ENCODE measurements around the gene NDUFAF5. TPM values are rescaled to one million over a fixed set of nuclear protein-coding genes. Genes with fewer than 3 reads are reported as not detected.

The NDUFAF5 gene
- total RNA-seq, 1 experiment from 2014 or later, result 22.3 TPM

DNA sequence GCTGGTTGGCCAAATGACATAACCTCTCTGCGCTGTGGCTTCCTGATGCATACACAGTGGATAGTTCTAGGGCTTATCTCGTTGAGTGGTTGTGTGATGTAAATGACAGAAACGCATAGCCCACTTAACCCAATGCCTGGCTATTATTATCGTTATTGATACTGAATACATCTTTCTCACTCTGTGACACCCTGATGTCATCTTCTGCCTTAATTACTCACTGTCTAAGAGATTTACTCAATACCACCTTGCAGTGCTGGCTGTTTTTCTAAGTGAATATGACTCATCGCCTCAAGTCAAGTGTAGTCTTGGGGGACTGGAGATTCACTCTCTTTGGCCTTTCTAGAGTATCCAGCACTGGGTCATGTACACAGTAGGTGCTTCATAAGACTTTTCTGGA, 73.6 kb downstream of the NDUFAF5 start:
- Histone ChIP-seq H2AFZ (no peak overlapping the region), H3F3A (ENCODE audit: insufficient read depth, low read depth) (no peaks in the 10 kb centered on the region), H3K4me3 (no peak overlapping the region), H3K27me3 (ENCODE audit: insufficient read depth, low read depth) (no peaks in the 10 kb centered on the region), H3K9me3 (ENCODE audit: insufficient read depth, low read depth) (no peaks in the 10 kb centered on the region), H3K79me2 (ENCODE audit: low read depth) (no peaks in the 10 kb centered on the region), H3K4me2 (no peak overlapping the region), H3K27ac (no peak overlapping the region), H3K9me2 (ENCODE audit: insufficient read depth) (no peaks in the 10 kb centered on the region), H3K4me1 (replicated peaks; ENCODE audit: insufficient read depth) (no peaks in the 10 kb centered on the region), H4K20me1 (ENCODE audit: insufficient read depth) (no peaks in the 10 kb centered on the region), H3K36me3 (ENCODE audit: low read depth) (no peaks in the 10 kb centered on the region)
- no TSS peak for BruUV-seq (replicated peaks)
- ChIA-PET CTCF (no interaction called here), POLR2A (ENCODE audit: unreplicated experiment) (no interaction called here)
- DNase-seq, result no peak
- TF ChIP-seq, protein P1, sequence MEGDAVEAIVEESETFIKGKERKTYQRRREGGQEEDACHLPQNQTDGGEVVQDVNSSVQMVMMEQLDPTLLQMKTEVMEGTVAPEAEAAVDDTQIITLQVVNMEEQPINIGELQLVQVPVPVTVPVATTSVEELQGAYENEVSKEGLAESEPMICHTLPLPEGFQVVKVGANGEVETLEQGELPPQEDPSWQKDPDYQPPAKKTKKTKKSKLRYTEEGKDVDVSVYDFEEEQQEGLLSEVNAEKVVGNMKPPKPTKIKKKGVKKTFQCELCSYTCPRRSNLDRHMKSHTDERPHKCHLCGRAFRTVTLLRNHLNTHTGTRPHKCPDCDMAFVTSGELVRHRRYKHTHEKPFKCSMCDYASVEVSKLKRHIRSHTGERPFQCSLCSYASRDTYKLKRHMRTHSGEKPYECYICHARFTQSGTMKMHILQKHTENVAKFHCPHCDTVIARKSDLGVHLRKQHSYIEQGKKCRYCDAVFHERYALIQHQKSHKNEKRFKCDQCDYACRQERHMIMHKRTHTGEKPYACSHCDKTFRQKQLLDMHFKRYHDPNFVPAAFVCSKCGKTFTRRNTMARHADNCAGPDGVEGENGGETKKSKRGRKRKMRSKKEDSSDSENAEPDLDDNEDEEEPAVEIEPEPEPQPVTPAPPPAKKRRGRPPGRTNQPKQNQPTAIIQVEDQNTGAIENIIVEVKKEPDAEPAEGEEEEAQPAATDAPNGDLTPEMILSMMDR (conservative IDR thresholded peaks at IDR 0.05), result no peak
- TF ChIP-seq EZH2 (IDR thresholded peaks at IDR 0.05; ENCODE audit: low read depth), result no peak
- intact Hi-C loops (cut with micrococcal nuclease; ENCODE audit: unreplicated experiment), result no loop called here

DNA sequence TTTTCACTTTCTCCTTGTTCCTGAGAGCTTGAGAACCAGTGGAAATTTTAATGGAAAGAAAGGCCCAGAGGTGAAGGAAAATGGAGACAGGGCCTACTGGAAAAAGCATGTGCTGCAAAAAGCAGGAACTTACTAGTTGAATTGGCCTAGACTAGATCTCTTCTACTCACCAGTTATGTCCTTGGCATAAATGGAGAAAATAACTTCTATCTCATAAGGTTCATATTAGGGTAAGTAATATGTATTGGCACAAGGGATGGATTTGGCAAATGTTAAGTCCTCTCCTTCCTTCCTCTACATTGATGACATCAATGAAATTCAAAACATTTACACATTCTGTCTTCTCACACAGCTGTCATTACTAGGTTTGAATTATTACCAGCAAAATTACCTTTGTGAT, 74.0 kb downstream of the NDUFAF5 start:
- no peak overlapping the region for H3K27ac ChIP-seq
- no peak overlapping the region for H2AFZ ChIP-seq
- H3K27me3 ChIP-seq (ENCODE audit: insufficient read depth, low read depth), result no peaks in the 10 kb centered on the region
- H3F3A ChIP-seq (ENCODE audit: insufficient read depth, low read depth), result no peaks in the 10 kb centered on the region
- BruUV-seq (replicated peaks), result no TSS peak
- TF ChIP-seq, protein P1 (conservative IDR thresholded peaks at IDR 0.05), result no peak
- TF ChIP-seq EZH2 (IDR thresholded peaks at IDR 0.05; ENCODE audit: low read depth), result no peak
- no peaks in the 10 kb centered on the region for H4K20me1 ChIP-seq (ENCODE audit: insufficient read depth)
- H3K4me3 ChIP-seq, result no peak overlapping the region
- no peaks in the 10 kb centered on the region for H3K4me1 ChIP-seq (replicated peaks; ENCODE audit: insufficient read depth)
- CTCF ChIA-PET, result no interaction called here
- POLR2A ChIA-PET (ENCODE audit: unreplicated experiment), result no interaction called here
- no peaks in the 10 kb centered on the region for H3K9me3 ChIP-seq (ENCODE audit: insufficient read depth, low read depth)
- H3K36me3 ChIP-seq (ENCODE audit: low read depth), result no peaks in the 10 kb centered on the region
- no peak for DNase-seq
- no peaks in the 10 kb centered on the region for H3K79me2 ChIP-seq (ENCODE audit: low read depth)
- intact Hi-C loops (cut with micrococcal nuclease; ENCODE audit: unreplicated experiment), result no loop called here
- no peak overlapping the region for H3K4me2 ChIP-seq
- no peaks in the 10 kb centered on the region for H3K9me2 ChIP-seq (ENCODE audit: insufficient read depth)

DNA sequence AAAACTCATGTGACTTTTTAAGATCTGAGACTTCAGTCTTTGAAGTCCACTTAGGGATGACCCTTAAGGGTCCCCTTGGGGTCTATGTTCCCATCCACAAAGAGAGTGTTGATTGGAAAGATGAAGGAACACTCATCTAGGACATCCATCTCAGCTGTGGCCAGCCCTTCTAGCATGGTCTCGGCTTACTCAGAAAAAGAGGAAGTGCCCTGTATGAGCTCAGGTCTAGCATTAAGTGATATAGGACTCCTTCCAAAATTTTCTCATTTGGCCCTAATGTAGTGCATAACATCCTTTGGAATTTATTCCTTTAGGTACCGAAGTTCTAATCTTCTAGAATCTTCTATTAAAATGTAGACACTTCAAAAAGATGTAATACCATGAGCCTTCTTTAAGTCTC, 77.4 kb downstream of the NDUFAF5 start:
- Histone ChIP-seq H3F3A (ENCODE audit: insufficient read depth, low read depth) (no peaks in the 10 kb centered on the region), H3K9me3 (ENCODE audit: insufficient read depth, low read depth) (no peaks in the 10 kb centered on the region), H2AFZ (no peak overlapping the region), H3K79me2 (ENCODE audit: low read depth) (no peaks in the 10 kb centered on the region), H3K4me1 (replicated peaks; ENCODE audit: insufficient read depth) (no peaks in the 10 kb centered on the region), H3K36me3 (ENCODE audit: low read depth) (no peaks in the 10 kb centered on the region), H3K27me3 (ENCODE audit: insufficient read depth, low read depth) (no peaks in the 10 kb centered on the region), H4K20me1 (ENCODE audit: insufficient read depth) (no peaks in the 10 kb centered on the region), H3K4me3 (no peak overlapping the region), H3K9me2 (ENCODE audit: insufficient read depth) (no peaks in the 10 kb centered on the region), H3K4me2 (no peak overlapping the region), H3K27ac (no peak overlapping the region)
- ChIA-PET POLR2A (ENCODE audit: unreplicated experiment) (no interaction called here), CTCF (no interaction called here)
- intact Hi-C loops (cut with micrococcal nuclease; ENCODE audit: unreplicated experiment), result no loop called here
- TF ChIP-seq, protein P1 (conservative IDR thresholded peaks at IDR 0.05), result no peak
- TF ChIP-seq EZH2 (IDR thresholded peaks at IDR 0.05; ENCODE audit: low read depth), result no peak
- no TSS peak for BruUV-seq (replicated peaks)
- DNase-seq, result no peak

Data from PC-9 (cell line).